ELF-1 (cell line): ENCODE results near the gene TNFAIP1.

Experiments
- DNase-seq: peaks from one replicate; pipeline ENCODE4 v3.0.0-alpha.2; 2016; ENCODE audit warnings: low read depth, low spot score

The TNFAIP1 gene

GRCh38 chr17:28370744-28371103 lies 35.2 kb downstream of the TNFAIP1 start:
- DNase-seq, result no peak

- DNase-seq, result peak; percentile 96
These were observed 36.0 kb downstream of the TNFAIP1 start, which contains the start of gene SARM1 for GRCh38 chr17:28371245-28372202. Gene SARM1, plus strand, starts transcription at chr17:28371694. Its CDS starts 339 bp downstream, at chr17:28372033.

- peak; percentile 29 for DNase-seq
These were observed 36.8 kb downstream of the TNFAIP1 start for GRCh38 chr17:28372203-28372944.

GRCh38 chr17:28372945-28373274 lies 37.3 kb downstream of the TNFAIP1 start:
- no peak for DNase-seq

- peak; percentile 81 for DNase-seq
These were observed 44.5 kb downstream of the TNFAIP1 start for GRCh38 chr17:28379814-28380801.

GRCh38 chr17:28381141-28381825 lies 45.7 kb downstream of the TNFAIP1 start:
- DNase-seq, result peak; percentile 89

GRCh38 chr17:28384281-28385036 lies 48.9 kb downstream of the TNFAIP1 start:
- DNase-seq, result no peak

GRCh38 chr17:28385037-28385400 lies 49.5 kb downstream of the TNFAIP1 start:
- DNase-seq, result no peak

- DNase-seq, result no peak
These were observed 49.8 kb downstream of the TNFAIP1 start for GRCh38 chr17:28385406-28385805.

- DNase-seq, result no peak
These were observed 50.8 kb downstream of the TNFAIP1 start for GRCh38 chr17:28386391-28386790.

GRCh38 chr17:28388106-28388505 lies 52.5 kb downstream of the TNFAIP1 start:
- no peak for DNase-seq

- no peak for DNase-seq
These were observed 54.6 kb downstream of the TNFAIP1 start for GRCh38 chr17:28390141-28390540.

GRCh38 chr17:28390563-28390962 lies 55.0 kb downstream of the TNFAIP1 start:
- DNase-seq, result no peak

GRCh38 chr17:28390984-28391383 lies 55.4 kb downstream of the TNFAIP1 start:
- DNase-seq, result no peak

- no peak for DNase-seq
These were observed 55.8 kb downstream of the TNFAIP1 start for GRCh38 chr17:28391401-28391800.

- no peak for DNase-seq
These were observed 56.9 kb downstream of the TNFAIP1 start for GRCh38 chr17:28392491-28392890.

- DNase-seq, result no peak
These were observed 59.0 kb downstream of the TNFAIP1 start for GRCh38 chr17:28394337-28395116.

- no peak for DNase-seq
These were observed 59.9 kb downstream of the TNFAIP1 start for GRCh38 chr17:28395426-28395825.

- DNase-seq, result no peak
These were observed 60.4 kb downstream of the TNFAIP1 start for GRCh38 chr17:28395968-28396367.
